ENCODE data around the gene GPR62.
"Not testable (repeated sequence)": the region's sequence is repeated elsewhere in the genome, so short reads cannot be mapped to it uniquely, and the experiment has no call there.

GPR62 gene, protein sequence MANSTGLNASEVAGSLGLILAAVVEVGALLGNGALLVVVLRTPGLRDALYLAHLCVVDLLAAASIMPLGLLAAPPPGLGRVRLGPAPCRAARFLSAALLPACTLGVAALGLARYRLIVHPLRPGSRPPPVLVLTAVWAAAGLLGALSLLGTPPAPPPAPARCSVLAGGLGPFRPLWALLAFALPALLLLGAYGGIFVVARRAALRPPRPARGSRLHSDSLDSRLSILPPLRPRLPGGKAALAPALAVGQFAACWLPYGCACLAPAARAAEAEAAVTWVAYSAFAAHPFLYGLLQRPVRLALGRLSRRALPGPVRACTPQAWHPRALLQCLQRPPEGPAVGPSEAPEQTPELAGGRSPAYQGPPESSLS

DNA sequence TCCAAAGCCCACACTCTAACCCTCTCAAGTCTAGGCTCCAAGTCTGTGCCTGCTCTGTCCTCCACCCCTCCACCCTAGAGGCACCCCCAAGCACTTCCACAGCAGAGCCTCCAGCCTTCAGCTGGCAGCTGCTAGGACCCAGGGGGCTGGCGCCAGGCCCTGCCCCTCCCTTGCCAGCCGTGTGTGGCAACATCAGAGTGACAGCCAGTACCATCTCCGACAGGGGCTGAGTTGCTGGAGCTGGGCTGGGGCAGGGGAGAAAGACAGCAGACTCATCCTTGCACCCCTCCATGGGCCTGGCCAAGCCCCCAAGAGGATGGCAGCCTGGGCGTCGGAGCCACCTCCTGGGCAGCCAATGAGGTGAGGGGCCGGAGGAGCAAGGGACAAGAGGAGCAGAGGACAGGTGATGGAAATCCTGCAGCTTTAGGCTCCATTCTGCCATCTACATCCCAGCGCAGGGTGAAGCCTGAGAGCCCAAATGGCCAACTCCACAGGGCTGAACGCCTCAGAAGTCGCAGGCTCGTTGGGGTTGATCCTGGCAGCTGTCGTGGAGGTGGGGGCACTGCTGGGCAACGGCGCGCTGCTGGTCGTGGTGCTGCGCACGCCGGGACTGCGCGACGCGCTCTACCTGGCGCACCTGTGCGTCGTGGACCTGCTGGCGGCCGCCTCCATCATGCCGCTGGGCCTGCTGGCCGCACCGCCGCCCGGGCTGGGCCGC is at the start of gene GPR62:
Gene GPR62, plus strand, starts transcription at position 207 of the 718 bp plus-strand sequence. Its CDS starts 272 bp downstream, at position 479.
- ATAC-seq: peak in 1 of 2 donors; percentile 10

DNA sequence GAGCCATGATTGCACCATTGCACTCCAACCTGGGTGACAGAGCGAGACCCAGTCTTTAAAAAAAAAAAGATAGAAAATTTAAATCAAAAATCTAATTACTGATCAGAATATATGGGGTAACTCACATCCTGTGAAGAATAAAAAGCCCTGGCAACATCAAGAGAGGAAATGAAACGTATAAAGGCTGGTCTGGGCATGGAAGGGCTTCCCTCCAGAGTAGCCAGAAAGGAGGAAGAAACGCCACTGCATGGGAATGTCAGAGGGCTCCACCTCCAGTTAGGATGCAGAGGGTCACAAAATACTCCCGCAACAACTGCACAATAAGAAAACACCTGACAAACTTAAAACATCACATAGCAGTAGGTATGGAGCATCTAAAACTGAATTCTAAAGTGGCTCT is 47.2 kb upstream of the GPR62 start:
- no peak for ATAC-seq

DNA sequence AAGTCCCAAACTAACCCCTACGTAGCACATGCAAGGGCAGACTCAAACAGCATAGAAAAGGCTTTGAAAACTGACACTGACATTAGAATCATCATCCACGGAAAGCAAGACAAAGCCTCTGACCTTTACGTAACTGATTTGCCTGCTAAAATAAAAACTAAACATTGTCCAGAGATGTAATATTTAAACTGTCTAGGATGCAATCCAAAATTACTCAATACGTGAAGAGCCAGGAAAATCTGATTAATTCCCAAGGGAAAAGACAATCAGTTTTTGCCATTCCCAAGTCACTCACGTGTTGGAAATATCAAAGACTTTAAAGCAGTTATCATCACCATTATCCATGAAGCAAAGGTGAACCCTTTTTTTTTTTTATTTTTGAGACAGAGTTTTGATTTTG is 38.8 kb upstream of the GPR62 start:
- ATAC-seq: no peak

DNA sequence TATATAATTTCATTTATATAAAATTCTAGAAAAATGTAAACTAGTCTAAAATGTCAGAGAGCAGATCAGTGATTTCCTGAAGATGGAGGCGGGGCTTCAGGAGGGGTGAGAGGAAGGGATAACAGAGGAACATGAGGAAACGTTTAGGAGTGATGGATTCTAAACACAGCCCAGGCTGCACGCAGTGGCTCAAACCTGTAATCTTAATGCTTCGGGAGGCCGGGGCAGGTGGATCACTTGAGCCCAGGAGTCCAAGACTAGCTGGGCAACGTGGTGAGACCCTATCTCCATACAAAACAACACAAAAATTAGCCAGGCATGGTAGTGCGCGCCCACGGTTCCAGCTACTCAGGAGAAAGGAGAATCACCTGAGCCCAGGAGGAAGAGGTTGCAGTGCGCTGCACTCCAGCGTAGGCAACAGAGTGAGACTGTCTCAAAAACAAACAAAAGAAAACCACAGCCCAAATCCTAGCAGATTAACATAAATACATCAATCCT is 34.1 kb upstream of the GPR62 start:
- ATAC-seq: no peak

DNA sequence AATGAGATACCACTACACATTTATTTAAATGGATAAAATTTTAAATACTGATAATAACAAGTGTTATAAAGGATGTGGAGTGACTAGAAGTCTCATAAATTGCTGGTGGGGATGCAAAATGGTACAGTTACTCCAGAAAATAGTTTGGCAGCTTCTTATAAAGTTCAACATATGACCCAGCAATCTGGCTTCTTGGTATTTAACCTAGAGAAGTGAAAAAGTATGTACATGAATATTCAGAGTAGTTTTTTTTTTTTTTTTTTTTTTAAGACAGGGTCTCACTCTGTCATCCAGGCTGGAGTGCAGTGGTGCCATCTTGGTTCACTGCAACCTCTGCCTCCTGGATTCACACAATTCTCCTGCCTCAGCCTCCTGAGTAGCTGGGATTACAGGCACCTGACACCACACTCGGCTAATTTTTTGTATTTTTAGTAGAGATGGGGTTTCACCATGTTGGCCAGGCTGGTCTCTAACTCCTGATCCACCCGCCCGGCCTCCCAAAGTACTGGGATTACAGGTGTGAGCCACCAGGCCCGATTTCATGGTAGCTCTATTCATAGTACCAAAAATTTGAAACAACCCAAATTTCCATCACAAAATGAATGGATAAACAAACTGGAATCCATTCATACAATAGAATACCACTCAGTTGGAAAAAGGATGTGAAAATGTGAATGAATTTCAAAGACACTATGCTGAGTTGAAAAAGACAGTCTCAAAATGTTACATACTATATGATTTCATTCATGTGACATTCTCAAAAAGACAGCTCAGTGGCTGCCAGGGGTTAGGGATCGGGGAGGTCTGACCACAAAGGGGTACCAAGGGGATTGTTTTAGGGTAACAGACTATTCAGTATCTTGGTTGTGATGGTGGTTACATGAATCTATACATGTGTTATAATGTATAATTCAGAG is 27.9 kb upstream of the GPR62 start:
- no peak for ATAC-seq

DNA sequence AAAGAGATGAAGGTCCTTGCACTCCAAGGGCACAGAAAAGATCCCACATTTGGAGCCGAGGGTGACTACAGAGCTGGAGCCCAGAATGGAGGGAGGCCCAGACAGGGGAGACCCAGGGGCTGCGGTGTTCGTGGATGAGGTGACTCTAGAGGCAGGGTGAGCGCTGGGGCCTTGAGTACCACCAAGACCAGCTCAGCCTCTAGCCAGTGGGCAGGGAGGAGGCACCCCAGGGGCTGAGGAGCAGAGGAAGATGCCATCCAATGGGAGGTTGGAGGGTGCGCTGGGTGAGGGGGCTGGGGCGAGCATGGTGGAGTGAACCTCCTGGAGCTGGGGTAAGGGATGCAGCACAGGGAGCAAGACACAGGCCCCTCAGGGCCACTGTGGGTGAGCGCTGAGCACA is 26.7 kb upstream of the GPR62 start:
- no peak for ATAC-seq

DNA sequence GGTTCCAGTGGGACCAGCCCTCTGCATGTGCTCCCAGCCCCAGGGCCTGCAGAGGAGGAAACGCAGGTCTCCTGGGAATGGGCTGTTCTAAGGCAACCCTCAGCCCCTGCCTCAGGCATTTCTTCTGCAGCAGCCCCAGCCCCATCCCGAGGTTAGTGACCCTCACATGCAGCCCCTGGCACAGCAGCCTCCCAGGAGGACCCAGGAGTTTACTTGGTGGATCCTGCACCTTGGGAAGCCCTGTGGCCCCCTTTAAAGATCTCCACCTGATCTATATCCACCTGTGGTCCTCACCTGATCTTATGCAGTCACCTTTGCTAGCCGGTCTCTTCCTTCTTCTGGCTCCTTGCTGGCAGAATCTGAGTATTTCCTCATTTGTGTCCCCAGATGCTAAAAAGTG is 26.2 kb upstream of the GPR62 start:
- ATAC-seq: not testable (repeated sequence)

DNA sequence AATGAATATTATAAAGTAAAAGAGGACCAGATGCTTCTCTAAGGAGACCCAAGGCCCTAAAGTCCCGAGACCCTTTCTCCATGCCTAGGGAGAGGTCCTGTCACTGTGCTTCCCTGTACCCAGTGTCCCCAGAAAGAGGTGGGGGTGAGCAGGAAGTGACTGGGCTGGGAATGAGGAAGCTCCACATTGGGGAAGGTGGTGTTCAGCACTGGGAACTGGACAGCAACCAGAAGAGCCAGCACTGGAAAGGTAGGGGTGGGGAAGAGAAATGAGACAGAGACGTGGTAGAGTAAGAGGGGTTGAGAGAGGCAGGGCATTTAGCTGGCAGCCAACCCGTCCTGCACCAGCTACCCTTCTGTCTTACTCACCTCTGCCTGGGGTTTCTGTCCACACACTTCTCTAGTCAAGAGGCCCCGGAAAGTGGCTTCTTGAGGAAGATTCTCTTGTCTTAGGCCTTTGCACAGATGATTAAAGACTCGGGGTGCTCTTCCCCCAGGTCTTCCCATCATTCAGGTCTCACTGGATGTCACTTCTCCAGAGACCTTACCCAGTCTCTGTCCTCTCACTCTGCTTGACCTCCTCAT is 25.7 kb upstream of the GPR62 start:
- ATAC-seq: no peak

DNA sequence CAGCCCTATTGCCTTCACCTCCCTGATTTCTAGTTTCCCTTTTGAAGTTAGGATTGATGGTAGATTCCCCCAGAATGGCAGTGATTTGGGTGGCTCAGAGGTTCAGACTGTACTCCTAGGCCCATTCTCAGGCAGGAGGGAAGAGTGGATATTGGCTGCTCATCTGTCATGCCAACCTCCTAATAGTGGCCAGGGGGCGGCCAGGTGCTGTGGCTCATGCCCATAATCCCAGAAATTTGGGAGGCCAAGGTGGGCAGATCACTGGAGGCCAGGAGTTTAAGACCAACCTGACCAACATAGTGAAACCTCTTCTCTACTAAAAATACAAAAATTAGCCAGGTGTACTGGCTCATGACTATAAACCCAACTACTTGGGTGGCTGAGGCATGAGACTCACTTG is 24.7 kb upstream of the GPR62 start:
- no peak for ATAC-seq

DNA sequence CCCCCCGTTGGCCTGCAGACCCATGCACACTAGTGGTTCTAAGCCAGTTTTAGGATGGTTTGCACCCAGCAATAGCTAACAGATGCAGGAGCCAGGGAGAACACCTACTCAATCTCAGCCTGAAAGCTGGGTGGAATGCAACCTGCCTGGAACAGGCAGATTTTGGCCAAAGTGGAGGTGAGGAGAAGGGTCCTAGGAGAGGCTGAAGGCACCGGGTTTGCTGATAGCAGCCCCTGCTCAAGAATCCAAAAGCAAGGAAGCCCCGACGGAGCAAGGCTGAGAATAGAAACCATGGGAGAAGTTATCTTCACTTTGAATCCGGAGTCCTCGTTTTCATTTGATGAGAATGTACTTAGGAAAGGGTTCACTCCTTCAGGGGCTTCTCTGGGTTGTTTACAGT is 23.4 kb upstream of the GPR62 start:
- no peak for ATAC-seq

DNA sequence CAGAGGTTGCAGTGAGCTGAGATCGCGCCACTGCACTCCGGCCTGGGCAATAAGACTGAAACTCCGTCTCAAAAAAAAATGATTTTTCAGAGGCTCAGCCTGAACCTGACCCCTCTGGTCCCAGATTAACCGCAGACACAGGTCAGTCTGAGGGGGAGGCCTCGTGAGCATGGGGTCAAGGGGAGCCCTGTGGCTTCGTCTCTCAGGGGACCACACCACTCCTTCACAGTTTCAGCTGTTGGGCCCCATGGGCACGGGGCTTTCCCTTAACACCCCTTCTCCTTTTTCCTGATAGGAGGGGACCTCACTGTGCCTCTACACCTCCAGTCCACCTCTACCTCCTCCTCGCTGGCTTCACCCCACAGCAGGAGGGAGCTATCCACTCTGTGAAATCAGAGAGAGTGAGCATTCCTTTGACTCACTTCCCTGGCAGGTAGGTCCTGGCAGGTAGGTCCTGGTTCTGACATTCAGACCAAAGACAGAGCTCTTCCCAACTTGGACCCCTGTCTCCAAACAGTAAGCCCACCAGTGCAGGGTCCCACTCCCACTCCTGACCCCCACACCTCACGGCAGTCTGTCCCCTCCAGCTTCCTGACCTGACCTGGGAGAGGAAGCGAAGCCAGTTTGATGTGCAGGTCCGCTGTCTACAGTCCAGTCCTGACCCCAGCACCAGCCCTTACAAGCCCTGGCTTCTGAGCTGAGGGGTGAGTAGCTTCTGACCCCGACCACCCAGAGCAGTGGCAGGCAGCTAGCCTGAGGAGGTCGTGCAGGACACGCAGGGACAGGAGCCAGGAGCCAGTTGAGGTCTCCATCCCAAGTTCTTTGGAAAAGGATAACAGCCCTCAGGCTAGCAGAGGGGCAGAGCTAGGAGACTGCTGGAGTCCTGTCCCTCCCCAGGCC is 22.5 kb upstream of the GPR62 start:
- peak in 1 of 2 donors; percentile 9 for ATAC-seq

DNA sequence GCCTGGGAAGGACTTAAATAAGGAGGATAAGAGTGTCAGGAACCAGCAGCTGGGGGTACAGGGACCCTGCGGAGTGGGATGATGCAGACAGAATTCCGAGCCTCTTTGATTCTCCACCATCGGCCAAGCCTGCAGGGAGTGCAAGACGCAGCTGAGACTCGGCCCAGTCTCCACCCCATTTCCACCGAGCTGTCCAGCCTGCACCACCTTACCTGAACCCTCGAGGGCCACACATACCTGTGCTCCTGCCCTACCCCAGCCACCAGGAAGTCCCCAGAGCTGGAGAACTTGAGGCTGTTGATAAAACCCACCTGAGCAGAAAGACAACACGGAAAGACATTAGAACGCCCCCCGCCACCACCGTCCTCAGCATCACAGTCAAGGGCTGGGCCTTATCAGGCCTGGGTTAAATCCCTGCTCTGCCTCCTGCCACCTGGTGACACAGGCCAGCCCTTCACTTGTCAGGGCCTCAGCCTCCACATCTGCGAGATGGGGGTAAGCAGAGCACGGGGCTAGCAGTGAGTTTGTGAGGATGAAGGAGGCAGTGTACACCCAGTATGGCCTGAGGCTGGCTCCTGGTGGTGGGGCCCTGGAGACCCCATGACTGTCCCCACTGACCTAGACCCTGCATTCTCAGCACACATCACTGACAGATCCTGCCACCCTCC is 21.6 kb upstream of the GPR62 start:
- peak in 1 of 2 donors; percentile 19 for ATAC-seq

DNA sequence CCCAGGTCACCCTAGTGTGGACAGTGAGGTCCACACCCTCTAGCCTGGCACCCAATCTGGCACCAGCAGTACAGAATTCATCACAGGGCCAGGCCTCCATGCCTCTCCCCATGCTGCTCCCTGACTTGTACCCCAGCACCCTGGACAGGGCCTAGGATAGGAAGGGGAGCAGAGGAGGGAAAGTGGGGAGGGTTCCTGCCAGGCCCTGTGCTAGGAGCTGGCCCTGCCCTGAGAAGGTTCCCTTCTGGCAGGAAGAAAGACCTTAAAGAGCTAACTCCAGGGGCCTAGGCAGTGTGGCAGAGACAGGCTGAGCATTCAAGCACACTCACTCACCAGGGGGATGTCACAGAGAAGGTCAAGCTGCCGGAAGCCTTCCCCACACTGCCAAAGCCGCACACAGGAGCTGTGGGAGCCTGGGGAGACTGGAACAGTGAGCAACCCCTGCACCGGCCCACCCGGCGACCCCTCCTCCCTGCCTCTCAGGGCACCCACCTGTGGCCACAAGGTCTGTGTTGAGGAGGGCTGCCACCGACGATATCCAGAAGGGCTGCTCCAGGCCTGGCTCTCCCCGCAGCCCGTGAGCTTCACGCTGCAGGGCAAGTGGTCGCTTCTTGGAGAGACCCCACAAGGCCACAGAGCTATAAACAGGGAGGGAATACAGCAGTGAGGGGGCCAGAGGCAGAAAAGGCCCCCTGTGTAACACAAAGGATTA is 20.9 kb upstream of the GPR62 start:
- ATAC-seq: no peak

DNA sequence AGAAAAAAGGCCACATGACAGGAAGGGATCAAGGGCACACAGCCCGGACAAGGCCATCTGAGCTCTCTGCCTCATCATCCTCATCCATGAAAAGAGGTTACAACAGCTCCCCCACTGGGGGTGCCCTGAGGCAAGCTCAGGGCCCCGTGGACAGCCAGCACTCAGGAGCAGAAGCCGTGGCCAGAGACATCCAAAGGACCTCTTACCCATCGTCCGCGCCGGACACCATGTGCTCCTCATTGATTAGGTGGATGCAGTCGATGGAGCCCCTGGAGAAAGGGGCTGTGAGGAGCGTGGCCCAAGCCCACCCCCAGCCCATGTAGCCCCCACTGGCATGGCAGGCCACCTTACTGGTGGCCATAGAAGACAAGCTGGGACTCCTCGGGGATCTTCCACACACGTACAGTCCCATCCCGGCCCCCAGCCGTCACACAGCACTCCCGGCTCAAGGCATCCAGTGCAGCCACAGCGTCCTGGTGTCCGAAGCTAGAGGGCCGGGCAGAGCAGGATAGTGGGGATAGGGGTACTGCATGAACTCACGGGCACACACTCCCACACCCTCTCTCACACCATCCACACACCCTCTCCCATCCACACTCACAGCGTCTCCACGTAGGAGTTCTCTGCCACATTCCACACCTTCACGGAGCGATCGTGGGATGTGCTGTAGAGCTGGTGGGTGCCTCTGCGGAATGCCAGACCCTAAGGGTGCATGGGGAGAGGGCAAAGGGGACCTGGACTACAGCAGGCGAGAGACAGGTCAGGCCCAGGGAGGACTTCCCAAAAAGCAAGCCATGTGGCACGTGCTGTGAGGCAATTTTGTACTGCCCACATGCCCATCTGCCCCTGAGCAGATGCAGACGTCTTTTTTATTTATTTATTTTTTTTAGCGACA is 19.9 kb upstream of the GPR62 start:
- ATAC-seq: no peak

DNA sequence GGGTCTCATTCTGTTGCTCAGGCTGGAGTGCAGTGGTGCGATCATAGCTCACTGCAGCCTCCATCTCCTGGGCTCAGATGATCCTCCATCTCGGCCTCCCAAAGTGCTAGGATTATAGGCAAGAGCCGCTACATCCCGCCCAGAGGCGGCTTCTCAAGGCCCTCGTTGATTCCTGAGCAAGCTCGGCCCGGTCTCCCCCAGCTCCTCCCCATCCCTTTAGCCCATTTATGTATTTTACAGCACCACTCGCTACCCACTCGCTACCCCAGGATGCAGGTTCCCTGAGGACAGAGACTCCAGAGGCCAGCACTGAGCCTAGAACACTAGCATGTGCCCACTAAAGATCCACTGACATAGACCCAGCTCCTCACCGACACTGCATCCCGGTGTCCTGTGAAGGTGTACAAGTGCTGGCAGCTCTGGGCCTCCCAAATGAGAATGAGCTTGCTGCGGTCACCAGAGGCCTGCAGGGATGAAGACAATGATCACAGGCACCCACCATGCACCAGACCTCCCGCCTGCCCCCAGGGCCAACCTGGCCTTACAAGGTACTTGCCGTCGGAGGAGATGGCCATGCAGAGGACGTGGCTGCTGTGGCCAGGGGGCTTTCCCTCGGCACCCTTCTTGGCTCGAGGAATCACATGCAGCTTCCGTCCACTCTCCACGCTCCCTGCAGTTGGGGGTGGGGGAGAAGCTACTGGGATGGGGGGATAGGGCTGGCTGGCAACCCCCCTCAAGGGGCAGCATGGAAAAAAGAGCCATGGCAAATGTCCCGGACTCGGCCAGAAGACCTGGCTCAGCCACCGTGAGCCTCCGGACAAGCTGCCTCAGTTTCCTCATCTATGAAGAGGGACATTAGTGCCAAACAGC is 19.1 kb upstream of the GPR62 start:
- no peak for ATAC-seq

DNA sequence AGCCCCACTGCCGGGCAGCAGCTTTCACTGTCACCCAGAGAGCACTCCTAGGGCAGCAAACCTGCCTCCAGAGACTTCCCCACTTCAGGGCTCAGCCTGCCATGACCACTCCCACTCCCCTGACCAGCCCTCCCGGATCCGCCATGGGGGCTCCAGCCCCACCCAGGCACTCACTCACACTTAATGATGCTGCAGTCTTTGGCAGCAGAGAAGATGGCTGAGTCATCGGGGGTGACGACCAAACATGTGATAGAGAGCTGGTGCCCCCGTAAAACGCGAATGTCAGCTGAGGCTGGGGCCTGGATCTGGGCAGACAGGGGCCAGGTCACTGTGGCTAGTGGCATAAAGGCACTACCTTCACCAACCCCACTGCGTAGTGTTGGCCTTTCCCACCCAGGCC is 18.2 kb upstream of the GPR62 start:
- ATAC-seq: no peak

DNA sequence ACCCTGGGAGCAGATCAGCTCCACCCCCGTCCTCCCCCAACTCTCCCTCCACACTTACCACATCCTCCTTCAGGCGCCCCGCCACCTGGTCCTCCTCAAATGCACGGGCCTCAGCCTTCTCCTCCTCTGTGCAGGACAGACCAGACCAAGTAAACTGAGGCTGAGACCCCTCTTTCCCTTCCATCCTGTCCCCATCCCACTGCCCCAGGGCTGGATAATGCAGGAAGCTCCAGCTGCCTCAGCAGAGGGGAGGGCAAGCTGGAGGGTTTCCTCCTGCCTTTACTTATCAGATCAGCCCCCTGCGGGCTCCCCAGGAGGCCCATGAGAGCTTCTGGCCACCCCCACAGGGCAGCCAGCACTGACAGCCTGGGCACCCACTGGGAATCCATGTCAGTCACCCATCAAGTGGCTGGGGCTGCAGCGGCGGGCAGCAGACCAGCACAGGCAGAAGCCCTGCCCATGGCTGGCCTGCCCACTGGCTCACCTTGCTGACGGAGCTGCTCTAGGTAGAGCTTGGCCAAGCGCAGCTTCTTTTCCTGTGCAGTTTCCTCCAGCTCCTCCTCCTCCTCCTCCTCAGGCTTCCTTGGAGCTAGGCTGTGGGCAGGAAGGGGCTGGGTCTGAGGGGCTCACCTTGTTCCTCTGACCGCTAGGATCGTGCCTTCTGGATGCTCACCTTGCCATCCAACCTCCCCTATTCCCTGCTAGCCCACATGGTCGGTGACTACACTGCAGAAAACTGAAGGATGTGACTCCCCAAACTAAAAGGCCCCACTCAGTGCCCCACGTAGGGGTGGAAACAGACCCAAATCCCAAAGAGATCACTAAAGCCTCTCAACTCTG is 17.4 kb upstream of the GPR62 start:
- no peak for ATAC-seq
